Vagina (tissue), 2 donors: Measurements from ENCODE around the gene STX12. TPM values are rescaled to one million over a fixed set of nuclear protein-coding genes. Genes with fewer than 3 reads are reported as not detected.

Source experiments
- DNase-seq, 2 donors: peaks; one replicate each; pipeline ENCODE4 v3.0.0-alpha.2; 2017; ENCODE audit errors: extremely low spot score in 2 of 2
- H3K27ac ChIP-seq: fragments of 200-600 bp; sonication (generic); one replicate; pipeline ENCODE4 v1.5.1; 2019
- H3K27me3 ChIP-seq: fragments of 200-600 bp; sonication (generic); one replicate; pipeline ENCODE4 v1.5.1; 2019
- H3K36me3 ChIP-seq, 2 donors: fragments of 200-600 bp; sonication (generic); one replicate each; pipeline ENCODE4 v1.5.1; 2017 to 2019
- H3K4me1 ChIP-seq: fragments of 200-600 bp; sonication (generic); one replicate; pipeline ENCODE4 v1.5.1; 2019
- H3K4me3 ChIP-seq, 2 donors: fragments of 200-600 bp; sonication (generic); 1 replicate in 1 of 2; 2 replicates in 1 of 2; pipeline ENCODE4 v1.5.1; 2016 to 2019
- H3K9me3 ChIP-seq: fragments of 200-600 bp; sonication (generic); one replicate; pipeline ENCODE4 v1.5.1; 2019
- CTCF ChIP-seq, 3 experiments: fragments of 450-650 bp in 2 of 3; fragments of 200-600 bp in 1 of 3; sonication (generic) in 1 of 3; IDR thresholded peaks; one replicate each; pipeline ENCODE4 v1.5.1; 2017 to 2019; ENCODE audit warnings: antibody characterized with exemption in 3 of 3, mild to moderate bottlenecking in 2 of 3, moderate library complexity in 2 of 3
- POLR2A ChIP-seq, 2 donors: fragments of 450-650 bp; IDR thresholded peaks; one replicate each; pipeline ENCODE4 v1.6.1; 2017; ENCODE audit warnings: antibody characterized with exemption in 2 of 2, mild to moderate bottlenecking in 2 of 2, moderate library complexity in 2 of 2
- POLR2AphosphoS5 ChIP-seq, 2 donors: sonication (generic); formaldehyde crosslinking; IDR thresholded peaks; one replicate each; pipeline ENCODE4 v1.9.0; 2017; ENCODE audit warnings: antibody characterized with exemption in 2 of 2, mild to moderate bottlenecking in 2 of 2, low read depth in 1 of 2; ENCODE audit not compliant: insufficient read depth in 1 of 2
- intact Hi-C: fragments of 100-400 bp; cut with DNase I; formaldehyde crosslinking; loops from one replicate; pipeline ENCODE4 v1.15.1; 2023
- total RNA-seq: library from RNA; depleted of rRNA; stranded (reverse); fragments of >200 nt; gene quantifications from one replicate; pipeline ENCODE4 v1.2.3, GENCODE V29; 2016

The STX12 gene
- total RNA-seq, 1 donor from 2014 or later = 34.6 TPM

GRCh38 chr1:27727126-27727525, 45.9 kb upstream of the STX12 start:
- Histone ChIP-seq H3K27me3 (no peaks in the 10 kb centered on the region), H3K9me3 (no peaks in the 10 kb centered on the region), H3K27ac (no peak overlapping the region), H3K4me1 (peaks cover 20% of the 10 kb centered on the region), H3K4me3 (no peak overlapping the region), H3K36me3 (peaks cover 0 to 23% of the 10 kb centered on the region in 2 donors)
- intact Hi-C loops = loop anchor here (5.0 to 10.0 kb wide), 2 partner anchors 45 to 52 kb away; partner anchors contain the start of genes IFI6 and STX12
- no peak for TF ChIP-seq POLR2AphosphoS5 (IDR thresholded peaks at IDR 0.05; ENCODE audit: insufficient read depth in 1 of 2, low read depth in 1 of 2)
- no peak for TF ChIP-seq CTCF (IDR thresholded peaks at IDR 0.05)
- TF ChIP-seq POLR2A (IDR thresholded peaks at IDR 0.05) = no peak
- DNase-seq = no peak

GRCh38 chr1:27736252-27736651, 36.8 kb upstream of the STX12 start:
- no peaks in the 10 kb centered on the region for H3K4me1 ChIP-seq
- no peaks in the 10 kb centered on the region for H3K9me3 ChIP-seq
- DNase-seq = no peak
- peaks cover 0 to 54% of the 10 kb centered on the region in 2 donors for H3K36me3 ChIP-seq
- no peaks in the 10 kb centered on the region for H3K27me3 ChIP-seq
- TF ChIP-seq POLR2AphosphoS5 (IDR thresholded peaks at IDR 0.05; ENCODE audit: insufficient read depth in 1 of 2, low read depth in 1 of 2) (no peak), POLR2A (IDR thresholded peaks at IDR 0.05) (no peak), CTCF (IDR thresholded peaks at IDR 0.05) (no peak)
- intact Hi-C loops = no loop called here
- H3K4me3 ChIP-seq = no peak overlapping the region
- H3K27ac ChIP-seq = no peak overlapping the region

GRCh38 chr1:27741121-27741520, 31.9 kb upstream of the STX12 start:
- Histone ChIP-seq H3K27me3 (no peaks in the 10 kb centered on the region), H3K9me3 (no peaks in the 10 kb centered on the region), H3K4me1 (no peaks in the 10 kb centered on the region), H3K27ac (no peak overlapping the region), H3K4me3 (no peak overlapping the region), H3K36me3 (peaks cover 0 to 48% of the 10 kb centered on the region in 2 donors)
- no peak for DNase-seq
- TF ChIP-seq POLR2A (IDR thresholded peaks at IDR 0.05) (no peak), POLR2AphosphoS5 (IDR thresholded peaks at IDR 0.05; ENCODE audit: insufficient read depth in 1 of 2, low read depth in 1 of 2) (no peak), CTCF (IDR thresholded peaks at IDR 0.05) (no peak)
- intact Hi-C loops = no loop called here

- peaks cover 0 to 37% of the 10 kb centered on the region in 2 donors for H3K36me3 ChIP-seq
- TF ChIP-seq POLR2AphosphoS5 (IDR thresholded peaks at IDR 0.05; ENCODE audit: insufficient read depth in 1 of 2, low read depth in 1 of 2) (no peak), CTCF (IDR thresholded peaks at IDR 0.05) (no peak), POLR2A (IDR thresholded peaks at IDR 0.05) (no peak)
- no peaks in the 10 kb centered on the region for H3K4me1 ChIP-seq
- no peak for DNase-seq
- H3K27ac ChIP-seq = no peak overlapping the region
- no peaks in the 10 kb centered on the region for H3K9me3 ChIP-seq
- intact Hi-C loops = no loop called here
- no peak overlapping the region for H3K4me3 ChIP-seq
- H3K27me3 ChIP-seq = no peaks in the 10 kb centered on the region
These were observed 28.5 kb upstream of the STX12 start for GRCh38 chr1:27744556-27744955.

- Histone ChIP-seq H3K36me3 (peaks cover 0 to 46% of the 10 kb centered on the region in 2 donors), H3K4me3 (no peak overlapping the region), H3K27ac (no peak overlapping the region), H3K27me3 (no peaks in the 10 kb centered on the region), H3K4me1 (no peaks in the 10 kb centered on the region), H3K9me3 (no peaks in the 10 kb centered on the region)
- DNase-seq = no peak
- intact Hi-C loops = no loop called here
- TF ChIP-seq POLR2A (IDR thresholded peaks at IDR 0.05) = no peak
- TF ChIP-seq POLR2AphosphoS5 (IDR thresholded peaks at IDR 0.05; ENCODE audit: insufficient read depth in 1 of 2, low read depth in 1 of 2) = no peak
- no peak for TF ChIP-seq CTCF (IDR thresholded peaks at IDR 0.05)
These were observed 27.6 kb upstream of the STX12 start for GRCh38 chr1:27745466-27745865.
